ENCODE measurements around the gene PTPRD.

DNA sequence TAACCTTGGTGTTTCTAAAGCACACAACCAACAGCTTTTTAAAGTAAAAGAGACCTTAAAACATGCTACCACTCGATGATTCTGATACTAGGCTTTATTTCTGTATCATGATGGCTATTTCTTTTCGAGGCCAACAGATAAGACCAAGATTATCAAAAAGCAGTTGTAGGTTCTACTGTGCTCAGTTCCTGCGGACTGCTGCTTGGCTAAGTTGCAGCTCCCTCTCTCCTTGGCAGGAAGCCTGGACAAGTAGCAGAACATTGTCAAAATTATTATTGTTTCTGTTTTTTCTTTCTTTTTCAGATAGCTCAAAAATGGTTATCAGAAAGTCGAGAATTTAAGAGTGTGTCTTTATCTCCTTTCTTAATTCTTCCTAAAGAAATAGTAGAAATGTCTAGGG, 607.6 kb downstream of the PTPRD start:
- no peak for TF ChIP-seq POLR2AphosphoS5 (IDR thresholded peaks at IDR 0.05; ENCODE audit: borderline replicate concordance, low read depth, low read length)
- TF ChIP-seq EZH2 (IDR thresholded peaks at IDR 0.05) = no peak
- TF ChIP-seq FOXP2 (optimal IDR thresholded peaks at IDR 0.05; ENCODE audit: control extremely low read depth, extremely low read length, insufficient read depth) = no peak
